GM19240 (cell line): Measurements from ENCODE around the gene HNRNPH1.

ENCODE experiments used
- DNase-seq: peaks from one replicate; pipeline ENCODE4 v3.0.0; 2011; ENCODE audit warnings: low spot score; ENCODE audit not compliant: insufficient read length

Gene HNRNPH1

GRCh38 chr5:179606071-179606909, 17.2 kb downstream of the HNRNPH1 start:
- DNase-seq: no peak

- DNase-seq: no peak
Observed at GRCh38 chr5:179605026-179605833, 18.2 kb downstream of the HNRNPH1 start.

DNA sequence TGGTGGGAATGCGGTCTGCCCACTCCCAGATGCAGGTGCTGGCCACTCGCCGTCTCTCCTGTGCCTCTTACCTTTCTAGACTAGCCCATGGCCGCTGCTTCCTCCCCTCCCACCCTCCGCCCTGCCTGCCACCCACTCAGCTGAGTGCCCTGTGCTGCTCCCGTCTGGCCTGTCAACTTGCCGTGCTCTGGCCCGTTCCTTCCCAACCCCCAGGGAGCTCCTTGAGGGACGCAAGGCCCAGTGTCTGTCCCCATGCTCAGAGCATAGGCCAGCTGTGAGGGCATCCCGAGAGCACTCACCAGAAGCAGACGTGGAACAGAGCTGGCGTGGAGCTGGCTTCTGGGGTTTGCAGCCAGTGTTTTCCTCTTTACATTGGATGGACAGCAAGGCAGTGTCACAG, 20.2 kb downstream of the HNRNPH1 start:
- no peak for DNase-seq

- DNase-seq: no peak
Observed at GRCh38 chr5:179601871-179602625, 21.4 kb downstream of the HNRNPH1 start.

GRCh38 chr5:179599973-179600372, 23.5 kb downstream of the HNRNPH1 start:
- no peak for DNase-seq

- DNase-seq: no peak
Observed at GRCh38 chr5:179599566-179599965, 23.9 kb downstream of the HNRNPH1 start.

- no peak for DNase-seq
Observed at GRCh38 chr5:179599100-179599499, 24.4 kb downstream of the HNRNPH1 start.

DNA sequence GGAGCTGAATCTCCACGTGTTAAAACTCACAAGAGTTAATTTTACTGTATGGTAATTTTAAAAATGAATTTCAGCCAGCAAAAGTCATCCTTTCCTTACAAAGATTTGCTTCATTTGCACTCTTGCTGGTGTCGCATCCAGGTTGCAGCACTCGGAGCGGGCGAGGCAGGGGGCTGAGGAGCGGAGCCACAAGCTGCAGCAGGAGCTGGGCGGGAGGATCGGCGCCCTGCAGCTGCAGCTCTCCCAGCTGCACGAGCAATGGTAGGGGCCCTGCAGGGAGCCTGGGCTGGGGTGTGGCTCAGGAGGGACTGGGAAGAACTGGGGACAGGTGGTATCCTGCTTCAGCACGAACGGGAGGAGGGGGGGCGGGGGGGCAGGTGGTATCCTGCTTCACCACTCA, 27.1 kb downstream of the HNRNPH1 start:
- DNase-seq: no peak

GRCh38 chr5:179595916-179596315, 27.6 kb downstream of the HNRNPH1 start:
- DNase-seq: no peak

DNA sequence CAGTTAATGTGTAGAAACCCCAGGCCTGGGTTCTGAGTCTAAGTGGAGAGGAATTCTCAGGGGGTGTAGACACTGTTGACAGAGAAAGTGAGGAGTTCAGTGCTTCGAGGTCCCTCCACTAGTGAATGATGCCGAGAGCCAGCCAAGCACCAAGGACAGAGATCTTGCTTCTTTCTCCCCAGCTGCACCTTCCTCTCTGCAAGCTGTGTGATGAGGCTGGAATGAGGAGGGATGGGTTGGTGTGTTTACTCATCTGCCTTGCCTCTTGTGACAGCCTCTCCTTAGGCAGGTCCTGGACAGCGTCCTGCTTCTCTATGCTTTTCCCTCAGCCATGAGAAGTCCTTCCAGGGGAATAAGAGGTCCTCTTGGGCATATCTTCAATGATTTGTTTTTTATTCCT, 35.3 kb downstream of the HNRNPH1 start:
- DNase-seq: no peak

DNA sequence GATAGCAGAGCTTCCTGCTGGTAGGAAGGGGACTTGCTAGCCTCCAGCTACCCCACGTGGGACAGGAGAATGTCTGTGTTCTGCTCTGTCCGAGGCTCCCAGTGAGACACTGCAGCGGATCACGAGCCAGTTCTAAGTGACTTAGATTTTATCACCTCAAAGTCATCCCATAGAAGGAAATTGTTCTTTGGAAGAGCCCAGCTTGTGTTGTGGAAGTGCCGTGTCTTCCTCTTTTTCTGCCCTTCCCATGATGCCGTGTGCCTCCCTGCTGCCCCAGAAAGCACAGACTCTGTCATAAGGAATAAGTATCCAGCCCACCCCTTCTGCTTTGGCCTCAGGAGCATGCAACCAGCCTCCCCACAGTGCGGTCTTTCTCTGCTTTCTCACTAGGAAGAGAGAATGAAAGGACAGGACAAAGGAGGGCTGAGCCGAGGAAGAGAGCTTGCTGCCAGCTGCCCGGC, 37.5 kb downstream of the HNRNPH1 start:
- DNase-seq: no peak

- no peak for DNase-seq
Observed at GRCh38 chr5:179577286-179577960, 46.0 kb downstream of the HNRNPH1 start.

DNA sequence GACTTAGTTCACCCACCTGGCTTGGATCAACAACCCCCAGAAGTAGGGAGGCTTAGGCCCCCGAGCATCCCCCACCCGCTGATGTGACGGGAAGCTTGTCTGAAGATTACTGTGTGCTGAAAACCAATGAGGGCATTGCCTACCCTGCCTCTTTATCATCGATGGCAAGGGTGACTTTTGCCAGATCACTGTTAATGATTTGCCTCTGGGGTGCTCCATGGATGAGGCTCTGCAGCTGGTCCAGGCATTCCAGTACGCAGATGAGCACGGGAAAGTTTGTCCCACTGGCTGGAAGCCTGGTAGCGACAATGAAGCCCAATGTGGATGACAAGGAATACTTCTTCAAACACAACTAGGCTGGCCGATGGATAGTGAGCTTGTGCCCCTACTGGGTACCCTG, 51.1 kb downstream of the HNRNPH1 start:
- no peak for DNase-seq

DNA sequence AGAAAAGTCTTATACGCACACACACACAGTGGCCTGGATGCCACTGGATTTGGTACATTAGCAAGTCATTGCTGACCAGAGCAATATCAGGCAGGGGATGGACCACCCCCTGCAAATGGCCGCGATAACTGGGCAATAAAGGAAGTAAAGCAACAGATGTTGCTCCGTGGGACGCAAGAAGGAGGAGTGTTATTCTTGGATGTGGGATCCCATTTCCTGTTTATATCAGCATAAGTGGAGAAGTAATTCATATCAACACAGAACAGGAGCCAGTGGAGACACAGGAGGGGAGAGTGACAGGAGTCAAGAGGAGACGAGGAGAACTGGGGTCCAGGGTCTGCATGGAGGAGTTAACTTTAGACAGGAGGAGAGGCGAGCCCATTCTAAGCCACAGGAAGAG, 54.8 kb downstream of the HNRNPH1 start:
- DNase-seq: no peak

DNA sequence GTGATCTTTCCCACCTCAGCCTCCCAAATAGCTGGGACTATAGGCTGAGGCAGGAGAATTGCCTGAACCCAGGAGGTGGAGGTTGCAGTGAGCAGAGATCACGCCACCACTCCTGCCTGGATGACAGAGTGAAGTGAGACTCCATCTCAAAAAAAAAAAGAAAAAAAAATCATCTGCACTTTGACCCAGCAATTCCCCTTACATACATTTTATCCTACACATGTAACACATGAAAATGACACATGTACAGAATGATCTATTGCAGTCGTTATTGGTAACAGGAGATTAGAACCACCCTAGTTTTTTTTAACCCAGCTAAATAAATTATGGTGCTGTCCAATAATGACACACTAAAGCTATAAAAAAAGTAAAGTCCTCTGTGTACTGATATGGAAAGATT, 58.9 kb downstream of the HNRNPH1 start:
- DNase-seq: no peak
